ENCODE results near the gene SEPTIN3.

DNA sequence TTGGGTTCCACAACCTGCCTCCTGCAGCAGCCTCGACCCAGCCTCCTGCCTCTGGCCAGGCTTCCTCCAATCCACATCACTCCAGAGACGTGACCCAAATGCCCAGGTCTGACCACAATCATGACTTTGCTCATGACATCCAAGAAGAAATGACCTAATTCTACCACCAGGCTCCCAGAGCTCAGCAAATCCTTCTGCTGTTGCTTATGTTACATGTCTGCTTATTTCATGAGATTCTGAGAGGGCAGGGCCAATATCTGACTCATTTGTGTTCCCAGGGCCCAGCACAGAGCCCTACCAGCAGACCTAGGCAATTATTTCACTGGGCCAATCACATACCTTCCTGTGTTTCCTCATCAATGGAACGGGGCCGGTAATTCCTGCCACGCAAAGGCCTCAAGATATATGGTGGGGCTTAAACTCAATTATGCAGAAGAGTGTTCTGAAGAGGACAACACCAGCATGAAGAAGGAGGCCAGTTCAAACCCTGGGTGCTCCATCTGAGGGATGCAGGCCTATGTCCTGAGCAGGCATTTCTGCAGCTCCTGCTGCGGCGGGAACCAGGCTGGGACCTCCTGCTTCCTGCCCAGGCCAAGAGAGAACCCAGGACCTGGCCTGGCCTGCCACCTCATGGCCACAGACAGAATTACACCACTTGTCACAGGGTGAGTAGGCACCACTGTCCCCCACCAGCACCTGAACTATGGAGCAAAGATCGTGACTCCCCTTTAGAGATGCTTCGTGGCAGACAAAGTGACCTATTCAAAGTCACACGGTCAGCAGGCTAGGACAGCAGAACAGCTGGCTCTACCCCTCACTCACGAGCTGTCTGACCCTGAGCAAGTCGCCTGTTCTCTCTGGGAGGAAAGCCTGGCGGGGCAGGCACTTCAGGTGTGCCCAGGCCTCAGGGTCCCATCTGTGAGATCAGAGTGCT, 28.1 kb upstream of the SEPTIN3 start:
- TF ChIP-seq CTCF (IDR thresholded peaks at IDR 0.05) = peak; percentile 89 to 98 (median 94)
- TF ChIP-seq POLR2A (IDR thresholded peaks at IDR 0.05) = no peak

Measured in upper lobe of left lung (tissue), 4 donors.